HG02973 (cell line): ENCODE data around the gene SF1.
A peak's percentile ranks its signal among the peaks of the same experiment; 100 is the strongest.

Source experiments
- ATAC-seq: cut with Tn5 transposase; IDR thresholded peaks from one replicate; pipeline ENCODE4 v1.9.1; 2021; ENCODE audit warnings: moderate library complexity; ENCODE audit not compliant: unreplicated experiment

The SF1 gene

GRCh38 chr11:64750361-64751054 is 27.8 kb downstream of the SF1 start:
- no peak for ATAC-seq

DNA sequence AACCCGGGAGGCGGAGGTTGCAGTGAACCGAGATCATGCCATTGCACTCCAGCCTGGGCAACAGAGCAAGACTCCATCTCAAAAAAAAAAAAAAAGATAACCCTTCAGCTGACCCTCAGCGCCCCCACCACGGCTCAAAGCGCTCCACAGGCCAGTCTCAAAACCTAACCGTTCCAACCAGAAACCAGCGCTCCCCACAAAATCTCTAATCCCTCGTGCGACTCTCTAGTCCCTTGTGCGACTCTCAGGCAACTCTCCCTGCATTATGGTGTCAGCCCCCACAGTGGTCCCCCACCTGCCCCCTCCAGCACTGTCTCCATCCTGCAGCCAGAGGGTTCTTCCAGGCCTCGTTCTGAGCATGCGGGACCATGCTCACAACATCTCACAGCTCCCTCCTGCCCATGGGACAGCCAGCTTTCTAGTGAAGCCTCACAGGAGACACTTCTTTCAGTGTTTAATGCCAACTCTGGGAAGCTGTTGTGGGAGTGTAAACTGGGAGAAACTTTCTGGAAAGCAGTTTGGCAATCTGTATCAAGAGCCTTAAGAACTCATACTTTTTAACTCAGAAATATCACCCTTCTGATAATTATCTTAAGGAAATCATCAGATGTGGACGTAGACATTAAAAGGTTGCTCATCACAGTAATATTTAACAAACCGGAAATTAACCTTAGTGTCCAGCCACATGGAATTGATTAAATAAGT is 30.2 kb downstream of the SF1 start:
- ATAC-seq, result no peak

DNA sequence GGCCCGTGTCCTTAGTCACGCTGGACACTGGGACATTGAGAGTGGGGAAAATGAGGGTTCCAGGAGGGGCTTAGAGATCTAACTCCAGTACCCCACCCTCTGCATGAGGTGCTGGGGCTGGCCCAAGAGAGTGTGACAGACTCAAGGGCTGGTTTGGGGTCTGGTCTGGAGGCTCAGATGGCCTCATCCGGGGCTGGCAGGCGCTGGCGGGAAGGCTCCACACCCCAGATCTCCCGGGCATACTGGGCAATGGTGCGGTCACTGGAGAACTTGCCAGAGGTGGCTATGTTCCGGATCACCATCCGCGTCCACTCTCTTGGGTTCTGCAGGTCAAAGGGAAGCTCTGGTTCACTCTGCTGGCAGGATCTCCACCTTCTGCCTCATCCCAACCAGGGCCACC is 31.9 kb downstream of the SF1 start:
- no peak for ATAC-seq

DNA sequence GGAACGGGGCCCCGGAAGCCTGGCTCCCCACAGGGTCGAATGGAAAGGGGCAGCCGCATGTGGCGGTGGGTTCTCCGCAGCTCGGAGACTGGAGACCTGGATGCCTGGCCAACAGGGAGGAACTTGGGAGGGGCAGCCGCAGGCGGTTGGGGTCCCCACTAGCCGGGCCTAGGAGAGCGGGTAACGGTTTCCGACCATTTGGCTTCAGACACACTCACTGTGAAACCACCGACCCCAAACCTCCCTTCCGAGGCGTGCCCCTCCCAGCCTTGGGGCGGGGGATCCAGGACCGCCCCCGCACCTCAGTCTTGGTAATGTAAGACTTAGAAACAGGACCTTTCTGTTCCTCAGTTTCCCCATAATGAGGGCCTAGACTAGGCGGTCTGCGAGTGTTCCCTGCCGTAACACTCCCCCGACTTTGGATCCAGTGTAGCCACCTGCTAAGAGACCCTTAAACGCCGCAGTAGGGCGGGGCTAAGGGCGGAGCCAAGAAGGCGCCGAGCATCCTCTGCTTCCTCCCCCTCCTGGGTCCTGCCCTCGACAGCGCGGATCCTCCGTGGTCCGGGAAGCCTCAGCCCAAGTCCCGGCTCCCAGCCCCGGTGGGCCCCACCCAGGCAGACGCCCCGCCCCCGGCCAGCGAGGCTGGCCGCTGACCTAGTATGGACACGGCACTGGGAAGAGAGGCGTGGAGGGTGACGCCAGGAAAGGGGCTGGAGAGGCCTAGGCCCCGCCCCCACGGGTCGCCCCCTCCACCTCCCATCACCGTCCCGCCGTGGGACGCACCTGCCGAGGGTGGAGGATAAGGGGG is 32.6 kb downstream of the SF1 start:
- no peak for ATAC-seq

- ATAC-seq, result no peak
These were observed 33.2 kb downstream of the SF1 start for GRCh38 chr11:64745189-64745520.

GRCh38 chr11:64744544-64745188 is 33.7 kb downstream of the SF1 start:
- no peak for ATAC-seq

DNA sequence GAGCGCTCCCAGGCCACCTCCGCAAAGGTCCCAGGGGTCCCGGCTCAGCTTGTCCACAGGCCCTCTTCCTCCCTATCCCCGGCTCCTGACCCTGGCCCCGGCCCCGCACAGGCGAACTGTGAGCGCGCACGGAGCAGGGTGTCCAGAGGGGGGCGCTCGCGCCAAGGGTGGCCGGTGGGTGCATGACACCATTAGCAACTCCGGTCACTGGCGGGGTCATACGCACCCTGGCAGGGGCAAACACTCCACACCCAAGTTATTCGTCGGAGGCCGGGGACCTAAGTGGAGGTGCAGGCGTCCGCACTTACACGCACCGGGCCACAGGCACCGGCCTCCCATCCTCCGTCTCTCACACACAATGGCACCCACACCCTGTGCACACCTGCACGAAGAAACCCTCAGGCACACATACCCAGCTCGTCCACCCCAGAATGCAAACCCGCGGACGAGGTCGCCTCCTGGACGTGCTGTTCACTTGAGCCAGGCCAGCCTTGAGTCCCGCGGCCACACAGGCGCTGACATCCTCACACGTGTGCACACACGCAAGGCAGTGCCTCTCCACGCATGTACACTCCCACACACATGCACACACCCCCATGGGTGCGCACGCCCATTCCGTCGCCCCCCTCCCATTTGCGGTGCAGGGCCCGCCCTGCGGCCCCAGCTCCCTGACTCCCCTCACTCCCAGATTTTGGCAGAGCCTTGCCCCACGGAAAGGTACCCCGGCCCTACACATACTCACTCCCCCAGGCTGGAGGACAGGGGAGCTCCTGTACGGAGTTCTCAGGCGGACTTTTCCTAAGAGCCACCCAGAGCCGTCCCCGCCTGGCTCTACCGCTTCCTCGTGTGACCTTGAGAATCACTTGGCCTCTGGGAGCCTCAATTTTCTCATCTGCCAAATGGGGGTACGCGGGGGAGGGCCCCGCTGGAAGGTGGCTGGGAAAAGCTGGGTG is 34.5 kb downstream of the SF1 start, which contains the start of gene RASGRP2:
RASGRP2 (minus strand) TSS at position 552 of the 953 bp plus-strand sequence. CDS start 1,276 bp downstream, outside the sequence.
- no peak for ATAC-seq

DNA sequence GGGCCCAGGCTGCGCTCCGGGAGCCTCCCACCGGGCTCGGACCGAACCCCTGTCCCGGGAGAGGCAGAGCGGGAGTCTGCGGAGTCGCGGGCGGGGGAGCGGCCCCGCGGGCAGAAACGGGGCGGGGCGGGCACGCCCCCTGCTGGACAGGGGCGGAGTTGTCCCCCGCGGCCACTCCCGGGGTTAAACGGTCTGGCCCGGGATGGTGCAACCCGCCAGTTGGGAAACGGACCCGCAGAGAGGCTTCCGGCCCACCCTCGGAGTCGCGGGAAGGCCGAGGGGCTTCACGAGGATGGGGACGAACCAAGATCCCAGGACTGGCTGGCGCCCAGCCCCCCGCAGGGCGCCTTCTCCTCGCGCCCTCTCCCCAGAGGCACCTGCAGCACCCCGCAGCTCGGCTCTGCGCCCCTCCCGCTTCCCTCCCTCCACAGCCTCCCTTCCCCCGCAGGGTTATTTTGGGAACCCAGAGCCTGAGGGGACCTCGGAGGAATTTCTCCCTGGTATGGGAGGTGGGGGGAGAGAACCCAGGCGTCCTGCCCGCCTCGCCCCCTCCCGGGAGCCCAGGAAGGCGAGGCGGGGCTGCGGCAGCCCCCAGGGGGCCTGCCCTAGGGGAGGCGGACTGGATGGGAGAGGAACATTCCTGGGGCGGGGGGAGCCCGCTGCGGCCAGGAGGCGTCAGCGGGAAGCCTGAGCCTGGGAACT is 35.3 kb downstream of the SF1 start:
- peak; percentile 36 for ATAC-seq

DNA sequence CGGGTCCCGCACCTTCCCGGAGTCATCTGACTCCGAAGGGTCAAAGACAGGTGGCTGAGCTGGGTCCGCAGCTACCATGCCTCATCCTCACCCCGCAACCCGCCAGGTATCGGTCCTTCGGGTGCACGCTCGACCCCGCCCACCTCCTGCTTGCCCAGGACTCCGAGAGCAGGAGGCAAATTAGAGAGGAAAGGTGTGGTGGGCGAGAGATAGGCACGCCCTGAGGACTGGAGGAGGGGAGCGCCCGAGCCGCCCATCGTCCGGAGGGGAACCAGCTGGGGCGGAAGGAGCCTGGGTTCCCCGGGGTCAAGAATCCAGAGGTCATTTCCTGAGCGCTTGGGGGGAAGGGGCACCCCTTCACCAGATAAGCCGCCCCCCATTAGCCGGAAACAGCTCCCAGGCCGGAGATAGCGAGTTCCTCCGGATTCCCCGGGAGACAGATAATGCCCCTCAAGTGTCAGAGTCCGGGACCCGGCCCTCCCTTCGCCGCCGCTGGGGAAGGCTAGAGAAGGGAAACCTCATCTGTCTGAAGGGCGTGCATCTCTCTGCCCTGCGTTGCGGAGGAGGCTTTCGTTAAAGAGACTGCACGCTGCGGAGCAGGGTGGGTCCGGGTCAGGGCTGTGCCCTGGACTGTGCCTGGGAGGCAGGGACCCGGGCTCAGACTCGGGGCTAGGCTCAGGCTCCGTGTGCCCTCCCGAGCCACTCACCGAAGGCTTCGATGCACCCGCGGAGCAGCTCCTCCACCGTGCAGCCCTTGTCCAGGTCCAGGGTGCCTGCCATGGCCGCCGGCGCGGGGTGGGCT is 36.1 kb downstream of the SF1 start:
- peak; percentile 10 for ATAC-seq

DNA sequence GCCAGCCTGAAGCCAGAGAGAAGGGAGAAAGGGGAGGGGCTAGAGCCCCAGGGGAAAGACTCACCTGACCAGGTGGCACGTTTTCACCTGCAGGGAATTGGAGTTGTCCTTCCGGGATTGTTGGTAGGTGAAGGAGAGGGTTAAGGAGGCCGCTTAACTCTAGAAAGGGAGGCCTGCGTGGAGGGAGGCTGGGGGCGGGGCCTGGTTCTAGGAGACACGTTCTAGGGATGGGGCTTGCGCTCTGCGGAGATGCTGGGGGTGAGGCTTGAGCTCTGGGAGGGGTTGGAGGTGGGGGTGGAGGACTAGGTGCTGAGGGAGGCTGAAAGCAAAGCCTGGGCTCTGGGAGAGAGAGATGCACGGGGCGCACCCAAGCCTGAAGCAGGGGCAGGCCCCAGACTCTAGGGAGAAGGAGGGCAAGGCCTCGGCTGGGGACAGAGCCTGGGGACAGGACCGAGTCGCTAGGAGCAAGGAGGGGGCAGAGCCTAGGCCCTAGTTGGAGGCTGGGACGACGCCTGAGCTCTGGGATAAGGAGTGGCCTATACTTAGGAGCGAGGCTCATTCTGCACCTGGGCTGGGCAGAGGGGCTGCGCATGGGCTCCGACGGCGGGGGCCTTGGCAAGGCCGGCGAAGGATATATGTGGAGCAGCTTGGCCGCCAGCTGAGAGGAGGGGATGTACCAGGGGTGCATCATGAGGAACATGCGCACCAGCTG is 36.8 kb downstream of the SF1 start:
- no peak for ATAC-seq

GRCh38 chr11:64739871-64740270 is 38.5 kb downstream of the SF1 start:
- no peak for ATAC-seq

- no peak for ATAC-seq
These were observed 41.7 kb downstream of the SF1 start for GRCh38 chr11:64736654-64737053.

GRCh38 chr11:64735725-64736259 is 42.5 kb downstream of the SF1 start:
- no peak for ATAC-seq

DNA sequence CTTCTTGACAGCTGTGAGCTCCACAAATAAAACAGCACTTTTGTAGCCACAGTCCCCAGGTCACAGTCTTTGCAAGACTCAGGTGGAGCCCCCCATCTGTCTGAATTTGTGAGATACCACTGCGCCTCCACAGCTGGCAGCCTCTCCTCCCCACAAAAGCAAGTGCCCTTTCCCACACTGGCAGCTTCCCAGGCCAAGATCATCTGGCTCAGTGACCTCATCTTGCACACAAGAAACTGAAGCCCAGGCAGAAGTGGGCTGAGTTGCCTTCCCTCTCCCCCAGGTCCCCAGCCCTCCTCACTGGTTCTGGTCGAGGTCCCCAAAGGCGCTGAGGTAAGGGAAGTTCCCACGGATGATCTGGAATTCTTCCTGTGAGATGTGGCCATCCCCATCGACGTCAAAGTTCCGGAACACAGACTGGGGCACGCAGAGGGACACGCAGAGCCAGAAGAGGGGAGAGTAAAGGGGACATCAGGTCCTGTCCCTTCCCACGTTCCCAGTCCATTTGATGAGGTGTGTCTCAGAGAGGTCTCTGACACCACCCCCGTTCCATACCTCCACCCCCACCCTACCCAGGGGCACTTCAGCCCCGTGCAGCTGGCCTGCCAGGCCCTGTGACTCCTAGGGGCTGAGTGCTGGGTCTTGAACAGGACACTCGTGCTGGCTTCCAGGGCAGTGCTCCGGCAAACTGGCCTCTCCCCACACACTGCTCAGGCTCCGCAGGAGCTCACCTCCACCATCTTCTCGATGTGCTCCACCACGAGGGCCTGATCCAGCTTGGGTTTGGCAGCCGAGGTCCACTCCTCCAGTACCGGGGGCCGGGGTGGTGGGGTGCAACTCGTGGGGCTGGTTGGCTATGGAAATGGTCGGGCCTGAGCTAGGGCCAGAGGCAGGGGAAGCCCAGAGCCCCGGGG is 43.3 kb downstream of the SF1 start:
- ATAC-seq, result no peak

- no peak for ATAC-seq
These were observed 46.7 kb downstream of the SF1 start for GRCh38 chr11:64731601-64732000.

- ATAC-seq, result no peak
These were observed 48.4 kb downstream of the SF1 start for GRCh38 chr11:64729851-64730382.
